Stomach (tissue), 9 donors: ENCODE results near the gene NELFCD. TPM values are rescaled to one million over a fixed set of nuclear protein-coding genes. Genes with fewer than 3 reads are reported as not detected.
"Not testable (repeated sequence)": the region's sequence is repeated elsewhere in the genome, so short reads cannot be mapped to it uniquely, and the experiment has no call there.

Experiments
- DNase-seq, 2 donors: peaks; one replicate each; pipeline versions ENCODE4 v3.0.0 to v3.0.0-alpha.2; 2013 to 2019
- H3K27ac ChIP-seq, 5 donors: fragments of 200-600 bp in 4 of 5; sonication (generic) in 4 of 5; one replicate each; pipeline ENCODE4 v1.5.1; 2013 to 2019; ENCODE audit warnings: mild to moderate bottlenecking in 1 of 5, moderate library complexity in 1 of 5
- H3K27me3 ChIP-seq, 3 donors: fragments of 200-600 bp; sonication (generic); one replicate each; pipeline ENCODE4 v1.5.1; 2017 to 2019; ENCODE audit warnings: mixed run types in 1 of 3
- H3K36me3 ChIP-seq, 4 donors: fragments of 200-600 bp; sonication (generic); 1 replicate in 3 of 4; 2 replicates in 1 of 4; pipeline ENCODE4 v1.5.1; 2016 to 2019
- H3K4me1 ChIP-seq, 4 donors: fragments of 200-600 bp; sonication (generic); one replicate each; pipeline ENCODE4 v1.5.1; 2016 to 2019
- H3K4me3 ChIP-seq, 4 donors: fragments of 200-600 bp; sonication (generic) in 3 of 4; one replicate each; pipeline ENCODE4 v1.5.1; 2016 to 2019; ENCODE audit warnings: mild to moderate bottlenecking in 1 of 4
- H3K9me3 ChIP-seq, 4 donors: fragments of 200-600 bp; sonication (generic); one replicate each; pipeline ENCODE4 v1.5.1; 2016 to 2019
- EP300 ChIP-seq: sonication (generic); formaldehyde crosslinking; IDR thresholded peaks from one replicate; pipeline ENCODE4 v1.6.1; 2017; ENCODE audit warnings: antibody characterized with exemption
- POLR2A ChIP-seq, 4 donors: fragments of 450-650 bp; IDR thresholded peaks; one replicate each; pipeline ENCODE4 v1.6.1; 2016; ENCODE audit warnings: antibody characterized with exemption in 4 of 4, control low read depth in 2 of 4, mild to moderate bottlenecking in 1 of 4, moderate library complexity in 1 of 4
- POLR2AphosphoS5 ChIP-seq, 3 donors: sonication (generic); formaldehyde crosslinking; IDR thresholded peaks; one replicate each; pipeline ENCODE4 v1.6.1; 2016; ENCODE audit warnings: antibody characterized with exemption in 3 of 3
- WGBS, 5 donors: extraction: QIAGEN DNeasy Blood & Tissue Kit in 3 of 5; methylation state at CpG; one replicate each; pipeline versions ENCODE4 v1.1.5 to v1.1.7; 2013 to 2018; 5-methylcytosine and 5-hydroxymethylcytosine counted together
- intact Hi-C: fragments of 100-400 bp; cut with DNase I; formaldehyde crosslinking; loops from one replicate; pipeline ENCODE4 v1.15.1; 2023; ENCODE audit warnings: low total_unique reads
- polyA plus RNA-seq, 3 donors: library from polyadenylated mRNA; stranded (reverse); fragments of 200-250 nt; gene quantifications; one replicate each; pipeline ENCODE4 v1.2.3, GENCODE V29; 2013
- total RNA-seq, 5 donors: library from RNA; depleted of rRNA; stranded (reverse); fragments of >200 nt; gene quantifications; one replicate each; pipeline versions ENCODE4 v1.1.0 to v1.2.3, GENCODE V29; 2014 to 2016
- TF ChIP-seq, protein P1 (sequence below), 7 experiments: fragments of 450-650 bp in 4 of 7; fragments of 200-600 bp in 3 of 7; sonication (generic) in 3 of 7; IDR thresholded peaks; one replicate each; pipeline ENCODE4 v1.5.1; 2016 to 2019; ENCODE audit warnings: antibody characterized with exemption in 7 of 7, control low read depth in 2 of 7, mild to moderate bottlenecking in 1 of 7
- donor health status: healthy with polysubstance abuse.
- donor health status: Bipolar disorder and iron deficiency.
- donor health status: healthy.

Gene NELFCD
- total and polyA plus RNA-seq, 8 donors: 20.9 to 59.5 (median 41.2) TPM

DNA sequence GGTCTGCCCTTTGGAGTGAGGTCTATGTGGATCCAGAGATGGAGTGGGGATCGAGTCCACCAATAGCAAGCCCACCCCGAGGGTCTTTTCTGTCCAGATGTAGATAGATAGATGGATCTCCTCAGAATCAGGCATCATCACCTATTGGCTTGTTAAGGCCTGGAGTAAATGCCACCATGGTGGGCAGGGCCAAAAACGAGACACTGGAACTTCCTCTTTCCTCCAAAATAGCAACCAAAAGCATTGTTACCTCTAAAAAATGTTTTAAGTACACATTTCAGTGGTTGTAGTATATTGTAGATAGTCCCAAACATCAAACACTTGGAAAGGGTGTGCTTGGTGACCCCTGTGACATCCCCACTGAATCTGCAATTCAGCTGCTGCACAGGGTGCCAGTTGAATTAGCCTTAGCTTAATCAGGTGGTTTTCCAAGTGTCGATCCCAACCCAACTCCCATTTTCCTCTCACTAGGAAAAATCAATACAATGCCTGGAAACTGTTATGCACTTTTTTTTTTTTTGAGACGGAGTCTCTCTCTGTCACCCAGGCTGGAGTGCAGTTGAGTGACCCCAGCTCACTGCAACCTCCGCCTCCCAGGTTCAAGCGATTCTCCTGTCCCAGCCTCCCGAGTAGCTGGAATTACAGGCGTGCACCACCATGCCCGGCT lies 35.0 kb upstream of the NELFCD start:
- no peak overlapping the region for H3K4me3 ChIP-seq
- peaks cover 0 to 5% (median 0%) of the 10 kb centered on the region in 4 donors for H3K4me1 ChIP-seq
- H3K27me3 ChIP-seq: no peaks in the 10 kb centered on the region
- 85 to 91% (median 86%) methylated on average over 10 of the region's 10 CpGs for WGBS, 5 donors
- no peak for TF ChIP-seq EP300
- no peak for TF ChIP-seq POLR2A (IDR thresholded peaks at IDR 0.05)
- no peak for TF ChIP-seq POLR2AphosphoS5 (IDR thresholded peaks at IDR 0.05)
- TF ChIP-seq, protein P1, sequence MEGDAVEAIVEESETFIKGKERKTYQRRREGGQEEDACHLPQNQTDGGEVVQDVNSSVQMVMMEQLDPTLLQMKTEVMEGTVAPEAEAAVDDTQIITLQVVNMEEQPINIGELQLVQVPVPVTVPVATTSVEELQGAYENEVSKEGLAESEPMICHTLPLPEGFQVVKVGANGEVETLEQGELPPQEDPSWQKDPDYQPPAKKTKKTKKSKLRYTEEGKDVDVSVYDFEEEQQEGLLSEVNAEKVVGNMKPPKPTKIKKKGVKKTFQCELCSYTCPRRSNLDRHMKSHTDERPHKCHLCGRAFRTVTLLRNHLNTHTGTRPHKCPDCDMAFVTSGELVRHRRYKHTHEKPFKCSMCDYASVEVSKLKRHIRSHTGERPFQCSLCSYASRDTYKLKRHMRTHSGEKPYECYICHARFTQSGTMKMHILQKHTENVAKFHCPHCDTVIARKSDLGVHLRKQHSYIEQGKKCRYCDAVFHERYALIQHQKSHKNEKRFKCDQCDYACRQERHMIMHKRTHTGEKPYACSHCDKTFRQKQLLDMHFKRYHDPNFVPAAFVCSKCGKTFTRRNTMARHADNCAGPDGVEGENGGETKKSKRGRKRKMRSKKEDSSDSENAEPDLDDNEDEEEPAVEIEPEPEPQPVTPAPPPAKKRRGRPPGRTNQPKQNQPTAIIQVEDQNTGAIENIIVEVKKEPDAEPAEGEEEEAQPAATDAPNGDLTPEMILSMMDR (IDR thresholded peaks at IDR 0.05): no peak
- no peak overlapping the region for H3K27ac ChIP-seq
- intact Hi-C loops: no loop called here
- no peaks in the 10 kb centered on the region for H3K36me3 ChIP-seq
- no peaks in the 10 kb centered on the region for H3K9me3 ChIP-seq
- no peak for DNase-seq

DNA sequence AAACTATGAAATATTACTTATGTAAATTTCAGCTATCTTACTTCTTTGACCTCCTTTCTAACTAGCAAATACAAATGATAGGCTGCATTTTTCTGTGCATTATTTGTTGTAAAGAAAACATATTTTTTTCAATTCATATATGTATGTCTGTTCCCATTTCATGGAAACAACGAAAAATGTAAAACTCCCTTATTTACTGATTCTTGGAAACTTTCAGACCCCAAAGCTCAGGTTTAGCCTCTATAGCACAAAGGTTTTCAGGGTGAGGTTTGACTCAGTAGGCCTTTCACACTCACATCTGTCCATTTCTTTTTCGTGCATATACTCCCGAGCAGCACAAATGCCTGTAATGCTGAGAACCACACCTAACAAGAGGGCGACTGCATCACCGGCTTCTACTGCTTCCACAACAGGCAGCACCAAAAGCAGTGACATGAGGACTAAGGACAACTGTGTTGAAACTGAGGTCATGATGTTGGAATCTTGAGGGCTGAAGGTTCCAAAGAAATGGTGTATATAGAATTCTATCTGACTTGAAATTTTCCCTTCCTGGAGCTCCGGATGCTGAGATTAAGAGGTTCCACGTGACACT lies 33.2 kb upstream of the NELFCD start:
- DNase-seq, H3K4me3 ChIP-seq, H3K27me3 ChIP-seq, H3K9me3 ChIP-seq, H3K36me3 ChIP-seq, H3K27ac ChIP-seq, intact Hi-C loops, H3K4me1 ChIP-seq: not testable (repeated sequence)
- 79 to 85% (median 82%) methylated on average over 7 of the region's 7 CpGs for WGBS, 5 donors

DNA sequence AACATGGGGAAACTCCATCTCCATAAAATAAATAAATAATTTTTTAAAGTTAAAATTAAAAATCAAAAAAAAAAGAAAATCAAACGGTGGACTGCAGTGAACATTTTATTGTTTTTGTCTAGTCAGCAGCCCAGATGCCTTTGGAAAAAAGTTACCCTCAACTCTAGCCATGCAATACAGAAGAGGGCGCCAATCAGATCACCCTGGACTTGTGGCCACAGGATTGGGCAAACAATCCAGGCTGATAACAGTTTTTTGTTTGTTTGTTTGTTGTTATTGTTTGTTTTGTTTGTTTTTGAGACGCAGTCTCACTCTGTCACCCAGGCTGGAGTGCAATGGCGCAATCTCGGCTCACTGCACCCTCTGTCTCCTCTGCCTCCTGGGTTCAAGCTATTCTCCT lies 30.5 kb upstream of the NELFCD start:
- intact Hi-C loops: no loop called here
- Histone ChIP-seq H3K36me3 (no peaks in the 10 kb centered on the region), H3K27ac (no peak overlapping the region), H3K4me1 (no peaks in the 10 kb centered on the region), H3K4me3 (no peak overlapping the region), H3K27me3 (no peaks in the 10 kb centered on the region), H3K9me3 (no peaks in the 10 kb centered on the region)
- DNase-seq: no peak
- TF ChIP-seq EP300: no peak
- TF ChIP-seq POLR2AphosphoS5 (IDR thresholded peaks at IDR 0.05): no peak
- TF ChIP-seq, protein P1 (IDR thresholded peaks at IDR 0.05): no peak
- TF ChIP-seq POLR2A (IDR thresholded peaks at IDR 0.05): no peak
- 70 to 80% (median 75%) methylated on average over 5 of the region's 5 CpGs for WGBS, 5 donors

DNA sequence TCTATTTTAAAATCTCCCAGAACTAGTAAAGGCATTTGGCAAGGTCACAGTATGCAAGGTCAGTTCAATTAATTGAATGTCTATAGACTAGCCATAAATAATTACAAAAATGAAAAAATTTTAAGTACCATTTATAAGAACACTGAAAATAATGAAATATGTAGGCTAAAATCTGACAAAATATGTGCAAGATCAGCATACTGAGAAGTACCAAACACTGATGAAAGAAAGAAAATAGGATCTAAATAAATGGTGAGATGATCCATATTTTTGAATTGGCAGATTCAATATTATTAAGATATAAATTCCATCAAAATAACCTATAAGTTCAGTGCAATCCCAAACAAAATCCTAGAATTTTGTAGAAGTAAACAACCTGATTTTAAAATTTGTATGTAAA lies 28.0 kb upstream of the NELFCD start:
- no peaks in the 10 kb centered on the region for H3K27me3 ChIP-seq
- TF ChIP-seq POLR2AphosphoS5 (IDR thresholded peaks at IDR 0.05) (no peak), POLR2A (IDR thresholded peaks at IDR 0.05) (no peak), EP300 (no peak)
- TF ChIP-seq, protein P1 (IDR thresholded peaks at IDR 0.05): no peak
- intact Hi-C loops: no loop called here
- H3K27ac ChIP-seq: no peak overlapping the region
- no peak for DNase-seq
- H3K36me3 ChIP-seq: no peaks in the 10 kb centered on the region
- H3K4me3 ChIP-seq: no peak overlapping the region
- H3K9me3 ChIP-seq: no peaks in the 10 kb centered on the region
- H3K4me1 ChIP-seq: no peaks in the 10 kb centered on the region

DNA sequence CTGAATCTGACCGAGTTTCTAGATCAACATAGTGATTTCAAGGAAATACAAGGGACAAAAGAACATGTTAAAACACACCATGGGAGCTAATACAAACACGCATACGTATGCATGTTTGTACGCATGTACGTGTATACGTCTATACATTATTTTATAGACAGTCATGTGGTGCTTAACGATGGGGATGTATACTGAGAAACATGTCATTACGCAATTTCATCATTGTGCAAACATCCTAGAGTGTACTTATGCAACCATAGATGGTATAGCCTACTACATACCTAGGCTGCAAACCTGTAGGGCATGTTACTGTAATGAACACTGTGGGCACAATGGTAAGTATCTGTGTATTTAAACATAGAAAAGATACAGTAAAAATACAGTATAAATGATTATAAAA lies 25.0 kb upstream of the NELFCD start:
- Histone ChIP-seq H3K36me3 (no peaks in the 10 kb centered on the region), H3K27me3 (no peaks in the 10 kb centered on the region), H3K4me1 (no peaks in the 10 kb centered on the region), H3K27ac (no peak overlapping the region), H3K9me3 (no peaks in the 10 kb centered on the region), H3K4me3 (no peak overlapping the region)
- no peak for TF ChIP-seq POLR2AphosphoS5 (IDR thresholded peaks at IDR 0.05)
- TF ChIP-seq EP300: no peak
- TF ChIP-seq POLR2A (IDR thresholded peaks at IDR 0.05): no peak
- TF ChIP-seq, protein P1 (IDR thresholded peaks at IDR 0.05): no peak
- 82 to 88% (median 83%) methylated on average over 8 of the region's 8 CpGs for WGBS, 5 donors
- DNase-seq: no peak
- intact Hi-C loops: no loop called here
